ENCODE data around the gene FRMD4A. TPM values are rescaled to one million over a fixed set of nuclear protein-coding genes. Genes with fewer than 3 reads are reported as not detected.

Gene FRMD4A
- polyA plus RNA-seq, 1 donor (not counting 4 experiments of a cell fraction or from before 2014, with no cell fraction given): 12.9 TPM

- no peaks in the 10 kb centered on the region for H3K4me1 ChIP-seq (ENCODE audit: control insufficient read depth, extremely low read depth, insufficient read depth, low read length)
- no peaks in the 10 kb centered on the region for H3K9me3 ChIP-seq (ENCODE audit: control insufficient read depth, low read depth, low read length)
- H3K4me3 ChIP-seq (ENCODE audit: control insufficient read depth in 2 of 3, extremely low read depth in 1 of 3, insufficient read depth in 2 of 3, low read depth in 1 of 3, low read length in 3 of 3): no peak overlapping the region
- no peaks in the 10 kb centered on the region for H3K79me2 ChIP-seq (ENCODE audit: control insufficient read depth, insufficient read depth, low read length)
- no peaks in the 10 kb centered on the region for H3K9me1 ChIP-seq (ENCODE audit: control insufficient read depth, extremely low read depth, insufficient read depth, low read length)
- TF ChIP-seq EZH2 (IDR thresholded peaks at IDR 0.05; ENCODE audit: low read length): no peak
- TF ChIP-seq CTCF (optimal IDR thresholded peaks at IDR 0.05 in 1 of 3, IDR thresholded peaks at IDR 0.05 in 1 of 3, conservative IDR thresholded peaks at IDR 0.05 in 1 of 3; ENCODE audit: extremely low read depth in 1 of 3, insufficient read depth in 2 of 3, low read length in 3 of 3): no peak
- dilution Hi-C loops (cut with MboI; ENCODE audit: extremely low pct_ligation_motif_present, low sequenced_read_pairs): no loop called here
- DNase-seq (ENCODE audit: low read depth, low spot score): no peak
- no peak for FAIRE-seq
- no peak overlapping the region for H3K4me2 ChIP-seq (ENCODE audit: control insufficient read depth, extremely low read depth, insufficient read depth, low read depth, low read length)
- H3K27ac ChIP-seq (ENCODE audit: control insufficient read depth, insufficient read depth, low read length): no peak overlapping the region
- H4K20me1 ChIP-seq (ENCODE audit: control insufficient read depth, extremely low read depth, insufficient read depth, low read length): no peaks in the 10 kb centered on the region
- H3K9ac ChIP-seq (ENCODE audit: control insufficient read depth, extremely low read depth, insufficient read depth, low read length): no peak overlapping the region
- H3K27me3 ChIP-seq (ENCODE audit: control insufficient read depth, extremely low read depth, insufficient read depth, low read length): no peaks in the 10 kb centered on the region
- no peaks in the 10 kb centered on the region for H3K36me3 ChIP-seq (ENCODE audit: control insufficient read depth in 2 of 2, extremely low read depth in 1 of 2, insufficient read depth in 2 of 2, low read length in 2 of 2)
- no peak overlapping the region for H2AFZ ChIP-seq (ENCODE audit: control insufficient read depth, low read length)
Measured at GRCh38 chr10:14378387-14378960, 47.8 kb upstream of the FRMD4A start.

GRCh38 chr10:14377591-14378175, 47.0 kb upstream of the FRMD4A start:
- dilution Hi-C loops (cut with MboI; ENCODE audit: extremely low pct_ligation_motif_present, low sequenced_read_pairs): no loop called here
- DNase-seq (ENCODE audit: low read depth, low spot score): no peak
- H3K79me2 ChIP-seq (ENCODE audit: control insufficient read depth, insufficient read depth, low read length): no peaks in the 10 kb centered on the region
- no peaks in the 10 kb centered on the region for H4K20me1 ChIP-seq (ENCODE audit: control insufficient read depth, extremely low read depth, insufficient read depth, low read length)
- FAIRE-seq: no peak
- no peaks in the 10 kb centered on the region for H3K9me3 ChIP-seq (ENCODE audit: control insufficient read depth, low read depth, low read length)
- no peak overlapping the region for H3K9ac ChIP-seq (ENCODE audit: control insufficient read depth, extremely low read depth, insufficient read depth, low read length)
- H3K4me1 ChIP-seq (ENCODE audit: control insufficient read depth, extremely low read depth, insufficient read depth, low read length): no peaks in the 10 kb centered on the region
- H3K9me1 ChIP-seq (ENCODE audit: control insufficient read depth, extremely low read depth, insufficient read depth, low read length): no peaks in the 10 kb centered on the region
- TF ChIP-seq CTCF (optimal IDR thresholded peaks at IDR 0.05 in 1 of 3, IDR thresholded peaks at IDR 0.05 in 1 of 3, conservative IDR thresholded peaks at IDR 0.05 in 1 of 3; ENCODE audit: extremely low read depth in 1 of 3, insufficient read depth in 2 of 3, low read length in 3 of 3) (no peak), EZH2 (IDR thresholded peaks at IDR 0.05; ENCODE audit: low read length) (no peak)
- H3K4me3 ChIP-seq (ENCODE audit: control insufficient read depth in 2 of 3, extremely low read depth in 1 of 3, insufficient read depth in 2 of 3, low read depth in 1 of 3, low read length in 3 of 3): no peak overlapping the region
- no peak overlapping the region for H2AFZ ChIP-seq (ENCODE audit: control insufficient read depth, low read length)
- H3K4me2 ChIP-seq (ENCODE audit: control insufficient read depth, extremely low read depth, insufficient read depth, low read depth, low read length): no peak overlapping the region
- H3K27me3 ChIP-seq (ENCODE audit: control insufficient read depth, extremely low read depth, insufficient read depth, low read length): peaks cover 3% of the 10 kb centered on the region
- H3K36me3 ChIP-seq (ENCODE audit: control insufficient read depth in 2 of 2, extremely low read depth in 1 of 2, insufficient read depth in 2 of 2, low read length in 2 of 2): no peaks in the 10 kb centered on the region
- H3K27ac ChIP-seq (ENCODE audit: control insufficient read depth, insufficient read depth, low read length): no peak overlapping the region
